Activated gamma-delta T cell (primary cell): ENCODE results near the gene EED.
"Not testable (repeated sequence)": the region's sequence is repeated elsewhere in the genome, so short reads cannot be mapped to it uniquely, and the experiment has no call there.

Experiments used
- DNase-seq: peaks from one replicate; lab custom pipeline; 2025; lab: John Stamatoyannopoulos, UW

The EED gene

GRCh38 chr11:86291466-86292262, 47.1 kb downstream of the EED start:
- DNase-seq = no peak

- no peak for DNase-seq
Observed at GRCh38 chr11:86292912-86293616, 48.5 kb downstream of the EED start.

- DNase-seq = no peak
Observed at GRCh38 chr11:86294026-86294425, 49.5 kb downstream of the EED start.

GRCh38 chr11:86301742-86302091, 57.2 kb downstream of the EED start:
- DNase-seq = no peak

GRCh38 chr11:86302092-86302793, 57.7 kb downstream of the EED start, which contains the start of gene HIKESHI:
TSS of gene HIKESHI (plus strand) at chr11:86302240. CDS start at chr11:86302449, 209 bp downstream.
- peak; percentile 37 for DNase-seq

GRCh38 chr11:86303257-86303656, 58.7 kb downstream of the EED start:
- DNase-seq = no peak

GRCh38 chr11:86308710-86309109, 64.2 kb downstream of the EED start:
- not testable (repeated sequence) for DNase-seq

- no peak for DNase-seq
Observed at GRCh38 chr11:86313793-86314192, 69.2 kb downstream of the EED start.

- no peak for DNase-seq
Observed at GRCh38 chr11:86314636-86315035, 70.1 kb downstream of the EED start.
